Activated T-cell treated with anti-CD3 and anti-CD28 coated beads, Interleukin-2, amount 50 U/mL, for 1 hour (primary cell): ENCODE results near the gene PYY.
"Not testable (repeated sequence)": the region's sequence is repeated elsewhere in the genome, so short reads cannot be mapped to it uniquely, and the experiment has no call there.

Source experiments
- DNase-seq: peaks from one replicate; pipeline ENCODE4 v3.0.0-alpha.2; 2020

PYY gene

GRCh38 chr17:43978078-43978477 lies 24.3 kb upstream of the PYY start:
- no peak for DNase-seq

GRCh38 chr17:43976963-43977837 lies 23.5 kb upstream of the PYY start:
- DNase-seq: no peak

- no peak for DNase-seq
Measured at GRCh38 chr17:43975898-43976297, 22.2 kb upstream of the PYY start.

- DNase-seq: no peak
Measured at GRCh38 chr17:43974382-43975266, 20.9 kb upstream of the PYY start.

GRCh38 chr17:43972444-43973212 lies 18.9 kb upstream of the PYY start:
- not testable (repeated sequence) for DNase-seq

GRCh38 chr17:43971436-43971835 lies 17.7 kb upstream of the PYY start:
- not testable (repeated sequence) for DNase-seq

GRCh38 chr17:43970366-43970765 lies 16.6 kb upstream of the PYY start:
- DNase-seq: no peak

GRCh38 chr17:43967251-43967875 lies 13.6 kb upstream of the PYY start:
- no peak for DNase-seq

GRCh38 chr17:43966276-43966675 lies 12.5 kb upstream of the PYY start:
- no peak for DNase-seq

- DNase-seq: no peak
Measured at GRCh38 chr17:43962479-43962878, 8.7 kb upstream of the PYY start.

GRCh38 chr17:43961954-43962353 lies 8.2 kb upstream of the PYY start:
- no peak for DNase-seq

- DNase-seq: not testable (repeated sequence)
Measured at GRCh38 chr17:43961292-43961691, 7.6 kb upstream of the PYY start.

GRCh38 chr17:43958748-43959352 lies 5.1 kb upstream of the PYY start:
- no peak for DNase-seq

- no peak for DNase-seq
Measured at GRCh38 chr17:43956222-43956621, 2.5 kb upstream of the PYY start.

- no peak for DNase-seq
Measured at GRCh38 chr17:43952724-43953666, 745 bp downstream of the PYY start.

- no peak for DNase-seq
Measured at GRCh38 chr17:43952351-43952723, 1.4 kb downstream of the PYY start.

- no peak for DNase-seq
Measured at GRCh38 chr17:43951750-43952149, 2.0 kb downstream of the PYY start.

GRCh38 chr17:43950554-43950953 lies 3.2 kb downstream of the PYY start:
- DNase-seq: no peak

GRCh38 chr17:43949781-43950180 lies 4.0 kb downstream of the PYY start:
- DNase-seq: no peak

GRCh38 chr17:43946781-43947180 lies 7.0 kb downstream of the PYY start:
- DNase-seq: no peak
